GM18507 (cell line): ENCODE measurements around the gene MAGEF1.

ENCODE experiments used
- DNase-seq: peaks from one replicate; pipeline ENCODE4 v3.0.0; 2011; ENCODE audit warnings: low read depth; ENCODE audit not compliant: insufficient read length; ENCODE audit errors: extremely low spot score
- FAIRE-seq: peaks from 2 replicates; lab custom pipeline; 2011; peaks lifted over from hg19 to GRCh38; lab: Jason Lieb, UNC

Gene MAGEF1

DNA sequence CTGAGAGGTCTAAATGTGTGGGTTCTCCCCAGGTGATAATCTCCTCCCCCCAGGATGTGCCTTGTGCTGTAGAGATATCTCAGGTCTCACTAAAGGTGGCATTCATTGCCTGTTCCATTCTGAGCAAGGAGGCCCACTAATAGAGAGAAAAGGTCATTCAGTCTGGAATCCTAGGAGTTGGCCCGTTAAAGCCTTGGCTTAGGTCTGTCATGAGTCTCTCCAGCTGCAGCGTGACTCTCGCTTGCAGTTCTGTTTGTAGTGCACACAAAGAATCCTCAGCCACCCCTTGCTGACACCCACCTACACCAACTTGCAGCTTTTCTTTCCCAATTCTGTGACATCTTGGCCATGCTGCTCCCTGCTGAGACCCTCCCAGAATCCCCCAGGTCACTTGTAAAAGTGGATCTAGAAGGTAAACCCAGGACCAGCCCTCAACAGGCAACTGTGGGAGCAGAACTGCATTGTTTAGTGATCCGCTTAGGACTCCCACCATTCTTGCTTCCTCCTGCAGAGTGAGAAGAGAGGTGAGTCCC lies 17.7 kb downstream of the MAGEF1 start:
- DNase-seq, result no peak
- no peak for FAIRE-seq

DNA sequence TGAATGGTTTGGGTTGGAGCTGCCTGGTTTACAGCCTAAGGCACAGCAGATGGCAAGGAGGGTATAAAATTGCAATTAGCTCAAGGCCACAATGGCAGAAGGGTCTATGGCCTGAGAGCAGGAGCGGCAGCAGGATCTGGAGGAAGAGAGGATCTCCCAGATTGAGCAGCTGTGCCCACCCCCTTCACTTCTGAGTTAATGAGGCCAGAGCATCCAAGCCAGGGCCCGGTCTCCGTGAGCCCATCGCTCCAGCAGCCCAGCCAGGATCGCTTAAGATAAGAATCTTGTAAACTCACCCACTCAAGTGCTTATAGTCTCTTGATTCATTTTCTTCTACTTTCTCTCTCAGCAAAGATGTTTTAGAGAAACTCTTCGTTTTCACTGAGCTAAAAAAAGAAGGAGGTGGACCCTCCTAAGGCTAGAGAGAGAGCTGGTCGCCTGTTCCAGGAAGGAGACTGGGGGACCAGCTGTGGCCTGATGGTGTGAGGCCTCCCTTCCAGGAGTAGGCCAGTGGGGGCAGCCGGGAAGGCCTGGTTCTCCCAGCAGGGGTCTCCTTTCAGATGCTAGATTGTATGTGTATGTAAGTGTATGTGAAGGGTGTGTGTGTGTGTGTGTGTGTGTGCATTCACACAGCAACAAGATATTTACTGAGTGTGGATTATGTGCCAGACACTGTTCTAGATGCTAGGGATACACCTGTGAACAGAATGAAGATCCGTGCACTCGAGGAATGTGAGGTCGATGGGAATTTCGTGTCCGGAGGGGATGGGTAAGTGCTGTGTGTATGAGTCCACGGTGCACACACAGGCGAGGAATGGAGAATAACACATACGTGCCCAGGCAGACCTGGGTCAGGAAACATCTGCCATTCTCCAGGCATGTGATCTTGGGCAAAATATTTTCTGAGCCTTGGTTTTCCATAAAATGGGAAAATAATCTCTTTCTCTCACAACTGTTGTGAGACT lies 18.6 kb downstream of the MAGEF1 start:
- DNase-seq (no peak), FAIRE-seq (no peak)

DNA sequence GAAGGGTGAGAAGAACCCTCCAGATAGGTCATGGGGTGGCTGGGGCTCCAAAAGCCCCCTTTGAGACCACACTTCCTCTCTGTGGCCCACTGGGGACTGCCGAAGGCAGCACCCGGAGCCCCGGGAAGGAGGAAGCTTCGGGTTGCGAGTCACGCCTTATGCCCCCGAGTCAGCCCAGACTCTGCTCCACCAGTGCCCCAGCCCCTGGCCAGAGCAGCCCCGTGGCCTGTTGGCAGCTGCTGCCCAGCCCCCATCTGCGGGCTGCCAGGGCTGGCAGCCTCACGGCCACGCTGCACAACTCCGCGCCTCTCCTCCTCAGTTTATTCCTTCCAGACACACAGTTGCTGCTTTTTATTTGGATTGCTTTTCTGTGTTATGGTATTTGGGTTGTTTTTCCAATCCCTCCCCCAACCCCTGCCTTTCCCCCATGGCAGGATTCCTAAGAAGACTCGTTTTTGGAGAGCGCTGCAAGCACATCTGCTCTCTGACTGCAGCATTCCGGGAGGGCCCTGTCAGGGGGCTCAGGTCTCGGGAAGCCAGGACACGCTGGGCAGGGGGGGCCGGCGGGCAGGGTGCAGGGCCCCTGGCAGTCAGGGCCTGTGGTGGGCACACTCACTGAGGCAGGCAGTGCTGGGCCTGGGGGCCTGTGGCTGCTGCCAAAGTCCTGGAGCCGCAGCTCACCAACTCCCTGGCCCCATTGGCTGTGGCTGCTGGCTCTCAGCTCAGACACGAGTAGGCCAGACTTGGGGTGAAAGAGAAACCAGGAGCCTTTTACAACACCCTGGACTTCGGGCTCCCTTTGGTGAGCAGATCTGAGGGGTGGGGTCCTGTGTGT lies 20.2 kb downstream of the MAGEF1 start:
- DNase-seq (no peak), FAIRE-seq (no peak)

DNA sequence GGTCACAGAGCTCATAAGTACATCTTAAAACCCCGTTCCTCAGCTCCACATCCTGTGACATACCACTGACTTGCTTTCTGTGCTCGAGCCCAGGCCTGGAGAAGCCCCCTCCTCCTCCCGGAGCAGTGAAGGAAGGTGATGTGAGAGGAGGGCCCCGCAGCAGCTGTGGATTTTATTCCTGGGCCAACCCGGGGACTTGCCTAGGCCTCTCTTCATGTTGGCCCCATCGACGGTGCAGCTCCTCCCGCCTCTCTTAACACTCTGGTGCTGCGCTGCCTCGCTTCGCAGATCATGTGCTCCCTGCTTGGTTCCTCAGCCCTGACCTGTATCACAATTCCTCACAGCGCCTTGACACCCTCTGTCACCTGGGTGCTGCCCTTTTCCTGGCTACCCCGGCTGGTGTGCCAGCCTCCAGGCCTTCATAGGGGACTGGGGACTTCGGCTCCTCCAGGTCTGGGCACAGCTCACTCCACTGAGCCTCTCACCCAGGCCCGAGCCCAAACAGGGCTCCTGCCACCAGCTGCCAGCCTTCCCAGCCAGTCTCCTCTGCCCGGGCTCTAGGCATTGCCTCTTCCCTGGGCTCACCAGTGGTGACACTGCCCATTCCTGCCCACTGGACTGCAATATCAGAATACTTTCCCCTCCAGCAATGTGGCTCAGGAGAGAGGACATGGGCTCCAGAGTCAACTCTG lies 21.5 kb downstream of the MAGEF1 start:
- FAIRE-seq, result no peak
- no peak for DNase-seq

DNA sequence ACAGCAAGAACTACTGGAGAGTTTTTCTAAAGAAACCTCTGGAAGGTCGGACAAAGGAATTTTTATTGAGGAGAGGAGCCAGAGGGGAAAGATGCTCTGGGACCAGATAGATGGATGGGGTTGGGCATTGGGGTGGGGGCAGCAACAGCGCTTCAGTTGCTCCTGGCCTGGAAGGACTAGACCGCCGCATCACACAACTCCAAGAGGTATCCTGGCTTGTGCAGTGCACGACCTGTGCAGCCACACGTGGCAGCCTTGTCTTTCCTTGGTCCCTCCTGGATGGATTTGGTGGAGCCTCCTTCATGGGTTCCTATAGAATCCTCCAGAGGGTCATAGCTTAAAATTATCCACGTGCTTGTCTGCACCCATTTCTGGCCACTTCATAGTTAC lies 23.0 kb downstream of the MAGEF1 start:
- no peak for FAIRE-seq
- no peak for DNase-seq

DNA sequence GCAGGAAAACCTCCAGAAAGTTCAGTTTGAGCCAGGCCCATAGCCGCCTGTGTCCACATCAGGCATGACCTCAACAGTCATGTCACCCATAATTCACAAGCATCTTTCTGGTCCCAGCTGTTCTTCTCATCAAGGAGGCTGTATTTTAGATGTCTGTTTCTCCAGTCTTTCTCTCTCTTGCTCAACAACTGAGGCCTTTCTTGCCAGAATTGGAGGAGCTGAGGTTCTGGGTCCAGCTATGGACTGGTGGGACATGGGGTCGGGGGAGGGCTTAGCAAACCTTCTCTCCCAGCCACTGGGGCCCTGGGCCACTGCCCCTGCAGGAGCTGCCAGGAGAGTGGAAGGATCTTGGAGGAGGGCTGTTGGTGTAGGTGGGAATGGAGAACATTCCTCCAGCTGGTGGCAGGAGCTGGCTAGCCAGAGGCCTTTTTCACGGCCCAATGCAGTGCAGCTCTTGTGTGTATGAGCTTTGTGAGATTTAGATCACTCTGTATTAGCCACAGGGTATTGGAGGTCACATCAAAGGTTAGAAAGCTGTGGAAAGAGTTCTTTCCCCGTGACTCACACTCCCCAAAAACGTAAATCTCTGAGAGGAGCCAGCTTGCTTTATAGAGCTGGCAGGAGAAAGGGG lies 23.5 kb downstream of the MAGEF1 start:
- DNase-seq (no peak), FAIRE-seq (no peak)

DNA sequence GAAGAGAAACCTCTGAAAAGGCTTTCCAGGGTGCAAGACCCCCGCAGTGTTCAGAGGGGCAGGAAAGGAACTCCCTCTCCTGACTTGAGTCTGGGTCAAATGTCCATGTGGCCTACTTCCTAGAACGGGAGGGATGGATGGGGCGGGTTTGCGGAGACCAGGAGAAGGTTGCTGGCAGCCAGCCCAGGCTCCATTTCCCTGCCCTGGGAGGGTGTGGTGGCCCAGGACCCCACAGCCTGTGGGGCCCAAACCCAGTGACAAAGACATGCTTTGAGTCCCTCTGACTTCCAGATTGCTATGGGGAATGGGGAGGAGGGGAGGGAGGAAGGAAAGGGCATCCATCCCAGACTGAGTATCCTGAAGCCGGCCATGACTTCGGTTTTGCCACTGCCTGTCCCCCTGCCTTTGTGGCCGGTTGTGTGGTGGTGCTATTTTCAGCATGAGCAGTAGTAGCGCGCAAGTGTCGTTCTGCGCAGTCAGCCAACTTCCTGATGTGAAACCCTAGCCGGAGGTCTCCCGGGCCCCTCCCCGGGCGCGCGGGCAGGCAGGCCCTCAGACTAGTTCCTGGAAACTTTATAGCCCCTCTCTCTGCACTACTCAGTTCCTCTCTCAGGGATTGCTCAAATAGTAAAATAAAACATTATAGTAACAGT lies 24.4 kb downstream of the MAGEF1 start:
- FAIRE-seq (no peak), DNase-seq (no peak)

DNA sequence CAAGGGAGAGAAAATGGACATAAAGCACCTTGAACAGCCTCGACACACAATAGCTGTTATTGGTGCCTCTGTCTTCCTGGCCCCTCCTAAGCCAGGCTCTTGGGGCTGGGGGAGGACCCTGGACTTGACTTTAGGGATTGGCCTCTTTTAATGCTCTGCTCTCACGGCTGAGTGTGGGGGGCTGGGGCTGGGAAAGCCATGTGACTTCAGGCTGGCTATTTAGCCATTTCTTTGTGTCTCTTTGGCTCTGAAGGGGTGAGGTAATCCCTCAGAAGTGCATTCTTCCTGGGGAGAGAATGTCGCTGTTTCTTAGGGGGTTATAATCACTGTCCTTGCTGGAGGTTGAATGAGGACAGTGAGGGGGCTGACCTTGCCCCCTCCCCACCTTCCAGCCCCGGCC lies 26.2 kb downstream of the MAGEF1 start:
- FAIRE-seq, result no peak
- no peak for DNase-seq

DNA sequence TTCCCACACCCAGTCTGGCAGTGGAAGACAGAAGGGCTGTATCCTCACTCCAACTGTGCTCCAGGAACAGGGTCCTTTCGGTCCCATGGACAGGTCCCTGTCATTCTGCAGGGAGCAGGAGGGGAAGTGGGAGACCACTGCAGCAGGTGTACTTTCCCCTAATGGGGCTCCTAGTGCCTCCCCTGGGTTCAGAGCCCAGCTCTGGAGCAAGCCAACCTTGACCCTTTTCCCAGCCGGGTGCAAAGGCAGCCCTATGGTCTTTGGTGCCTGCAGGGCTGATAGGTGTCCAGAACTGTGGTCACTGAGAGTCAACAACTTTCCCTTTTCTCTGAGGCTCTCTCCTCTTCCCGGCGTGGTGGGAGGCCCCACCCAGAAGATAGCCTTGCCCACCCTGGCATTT lies 26.8 kb downstream of the MAGEF1 start:
- FAIRE-seq (no peak), DNase-seq (no peak)

DNA sequence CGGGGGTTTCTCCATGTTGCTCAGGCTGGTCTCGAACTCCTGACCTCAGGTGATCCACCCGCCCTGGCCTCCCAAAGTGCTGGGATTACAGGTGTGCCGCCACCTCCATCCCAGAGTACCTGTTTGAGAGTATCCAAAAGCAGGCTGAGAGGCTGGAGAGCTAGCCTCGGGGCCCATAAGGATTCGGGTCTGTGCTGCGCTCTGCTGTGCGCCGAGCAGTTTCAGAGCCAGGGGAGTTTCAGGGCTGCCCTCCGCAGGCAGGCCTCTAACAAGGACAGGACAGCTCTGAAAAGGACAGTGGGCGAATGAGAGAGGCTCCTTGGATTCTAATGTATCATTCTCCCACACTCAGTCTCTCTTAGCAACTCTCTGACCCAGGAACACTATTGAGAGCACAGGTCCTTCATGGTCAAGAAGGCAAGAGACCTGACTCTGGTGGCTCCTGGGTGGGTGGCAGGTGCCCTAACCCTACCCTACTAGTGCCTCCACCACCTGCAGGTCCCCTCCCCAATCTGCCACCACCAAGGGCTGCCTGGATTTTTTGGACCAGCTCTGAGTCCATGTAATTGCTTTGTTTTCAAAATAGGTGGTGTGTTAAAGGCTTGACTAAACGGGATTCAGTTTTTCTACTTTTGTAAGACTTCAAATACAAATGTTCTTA lies 27.8 kb downstream of the MAGEF1 start:
- FAIRE-seq (no peak), DNase-seq (no peak)

DNA sequence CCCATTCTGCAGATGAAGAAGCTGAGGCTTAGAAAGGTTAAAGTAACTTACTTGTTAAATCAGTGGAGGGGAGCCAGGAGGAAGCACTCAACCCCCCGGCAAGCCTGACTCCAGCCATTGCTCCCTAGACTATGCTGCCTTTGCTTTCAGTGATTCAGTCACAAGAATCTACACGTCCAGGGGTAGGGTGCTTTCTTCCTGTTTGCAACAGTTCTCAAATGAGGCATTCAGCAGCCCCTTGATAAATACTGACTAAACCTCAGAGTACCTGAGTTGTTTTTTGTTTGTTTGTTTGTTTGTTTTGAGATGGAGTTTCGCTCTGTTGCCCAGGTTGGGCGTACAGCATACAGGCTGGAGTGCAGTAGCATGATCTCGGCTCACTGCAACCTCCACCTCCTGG lies 28.6 kb downstream of the MAGEF1 start:
- FAIRE-seq, result no peak

DNA sequence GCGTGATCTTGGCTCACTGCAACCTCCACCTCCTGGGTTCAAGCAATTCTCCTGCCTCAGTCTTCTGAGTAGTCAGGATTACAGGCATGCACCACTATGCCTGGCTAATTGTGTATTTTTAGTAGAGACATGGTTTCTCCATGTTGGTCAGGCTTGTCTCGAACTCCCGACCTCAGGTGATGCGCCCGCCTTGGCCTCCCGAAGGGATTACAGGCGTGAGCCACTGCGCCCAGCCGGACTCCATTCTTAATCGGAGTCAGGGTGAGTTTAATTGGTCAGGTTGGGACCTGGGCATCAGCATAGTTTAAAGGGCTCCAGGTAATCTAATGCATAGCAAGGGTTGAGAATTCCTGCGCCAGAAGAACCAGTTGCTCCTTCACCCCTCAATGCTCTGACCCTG lies 29.2 kb downstream of the MAGEF1 start:
- no peak for DNase-seq
- FAIRE-seq, result no peak

More for the DNA sequence above, 28.6 kb downstream of the MAGEF1 start:
- no peak for DNase-seq

DNA sequence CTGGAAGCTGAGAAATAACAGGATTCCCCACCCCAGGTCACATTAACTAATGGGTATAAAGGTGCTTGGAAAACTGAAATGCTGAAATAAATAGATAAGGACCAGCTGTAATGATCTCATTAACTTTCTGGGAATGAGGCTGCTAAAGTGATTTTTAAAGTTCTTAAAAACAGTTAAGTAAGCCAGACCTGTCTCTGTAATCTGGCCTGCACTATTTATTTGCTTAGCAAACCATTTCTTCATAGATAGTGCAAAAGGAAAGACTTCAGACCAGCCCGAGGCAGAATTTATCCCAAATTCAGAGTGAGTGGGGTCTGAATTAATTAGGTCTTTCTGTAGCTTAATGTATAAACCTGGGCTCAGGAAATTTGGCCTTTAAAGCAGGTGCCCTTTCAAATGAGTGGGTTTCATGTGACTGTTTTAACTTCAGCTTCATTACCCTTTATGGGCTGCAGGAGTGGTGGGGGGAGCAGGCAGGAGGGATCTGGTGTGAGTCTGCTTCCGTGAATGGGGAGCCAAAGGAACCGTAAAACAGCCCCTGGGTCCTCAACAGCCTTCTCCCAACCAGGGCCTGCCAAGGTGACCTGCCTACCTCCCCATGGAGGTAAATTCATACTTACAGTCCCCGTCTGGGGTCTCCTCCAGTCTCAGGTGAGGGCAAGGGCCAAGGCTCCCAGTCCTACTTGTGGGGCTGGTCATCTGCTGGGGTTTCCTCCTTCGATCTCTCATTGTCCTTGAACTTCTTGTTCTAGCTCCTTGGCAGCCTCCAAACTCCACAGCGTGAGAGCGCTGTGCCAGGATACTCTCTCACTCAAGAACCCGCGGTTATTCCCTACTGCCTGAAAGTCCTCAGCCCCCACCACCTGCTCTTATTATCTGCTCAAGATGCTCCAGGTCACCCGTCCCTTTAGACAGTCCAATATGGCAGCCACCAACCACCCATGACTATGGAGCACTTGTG lies 31.2 kb downstream of the MAGEF1 start:
- FAIRE-seq, result no peak
- no peak for DNase-seq

DNA sequence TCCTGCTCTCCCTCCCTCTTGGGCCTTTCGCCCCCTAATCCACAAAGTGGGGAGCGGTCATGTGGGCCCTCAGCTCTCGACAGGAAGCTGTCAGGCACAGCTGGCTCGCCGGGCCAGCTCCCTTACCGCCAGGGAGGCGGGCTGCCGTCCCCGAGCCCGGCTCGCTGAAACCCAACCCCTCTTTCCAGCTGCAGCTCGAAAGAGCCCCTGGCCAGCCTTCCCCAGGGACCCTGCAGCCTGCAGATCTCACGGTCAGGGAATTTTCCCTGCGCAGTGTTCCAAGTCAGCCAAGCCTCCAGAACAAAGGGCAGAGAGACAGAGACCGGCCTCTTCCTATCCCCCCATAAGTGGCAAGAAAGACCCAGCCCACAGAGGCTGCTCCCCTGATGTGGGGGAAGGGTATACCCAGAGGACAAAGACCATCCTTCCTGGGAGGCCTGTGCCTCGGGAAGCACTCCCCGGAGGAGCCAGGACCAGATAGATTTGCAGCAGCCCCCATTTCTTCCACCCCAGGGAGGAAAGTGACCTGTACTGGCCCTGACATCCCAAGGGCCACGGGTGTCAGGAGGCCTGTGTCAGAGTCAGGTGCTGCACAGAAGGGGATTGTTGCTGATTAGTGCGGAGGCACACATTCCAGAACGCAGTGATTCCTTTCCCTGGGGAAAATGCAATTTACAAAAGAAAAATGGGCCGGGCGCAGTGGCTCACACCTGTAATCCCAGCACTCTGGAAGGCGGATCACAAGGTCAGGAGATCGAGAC lies 32.6 kb downstream of the MAGEF1 start:
- DNase-seq (no peak), FAIRE-seq (no peak)

DNA sequence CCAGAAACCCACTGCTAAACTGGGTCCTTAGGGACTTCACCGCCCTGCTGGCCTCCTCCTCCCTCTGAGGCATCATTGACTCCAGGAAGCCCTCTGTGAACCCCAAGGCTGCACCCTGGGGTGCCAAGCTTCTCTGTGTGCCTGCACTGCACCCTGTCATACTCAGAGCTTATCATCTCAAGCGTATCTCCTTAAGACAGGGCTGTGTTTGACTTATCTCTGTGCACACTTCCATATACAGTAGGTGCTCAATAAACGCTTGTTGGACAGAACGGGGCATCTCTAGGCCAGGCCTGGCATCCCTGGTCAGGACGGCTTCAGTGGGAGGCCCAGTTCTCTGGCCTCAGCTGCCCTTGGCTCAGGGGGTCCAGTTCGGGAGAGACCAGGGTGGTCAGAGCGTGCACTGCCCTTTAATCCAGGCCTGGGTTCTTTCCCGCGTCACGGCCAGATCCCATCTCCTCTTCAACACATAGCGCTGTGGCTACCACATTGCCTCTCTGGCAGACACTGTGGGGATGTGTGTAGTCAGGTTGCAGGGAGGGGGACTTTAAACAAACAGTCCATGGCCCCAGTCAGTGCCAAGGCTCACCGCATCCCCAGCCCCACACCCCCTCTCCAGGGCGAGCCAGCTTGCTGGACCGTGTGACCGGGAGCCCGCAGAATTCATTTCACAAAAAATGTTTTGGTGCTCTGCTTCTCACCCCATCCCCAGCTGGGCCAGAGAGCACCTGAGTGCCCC lies 33.4 kb downstream of the MAGEF1 start:
- FAIRE-seq (no peak), DNase-seq (no peak)
